ENCODE measurements around the gene PITPNM2. TPM values are rescaled to one million over a fixed set of nuclear protein-coding genes. Genes with fewer than 3 reads are reported as not detected.

PITPNM2 gene
- total and polyA plus RNA-seq, 9 of the 15 experiments (the other 6 are each of a cell fraction or from before 2014, with no cell fraction given): 0.03 to 10.8 (median 2.9) TPM

DNA sequence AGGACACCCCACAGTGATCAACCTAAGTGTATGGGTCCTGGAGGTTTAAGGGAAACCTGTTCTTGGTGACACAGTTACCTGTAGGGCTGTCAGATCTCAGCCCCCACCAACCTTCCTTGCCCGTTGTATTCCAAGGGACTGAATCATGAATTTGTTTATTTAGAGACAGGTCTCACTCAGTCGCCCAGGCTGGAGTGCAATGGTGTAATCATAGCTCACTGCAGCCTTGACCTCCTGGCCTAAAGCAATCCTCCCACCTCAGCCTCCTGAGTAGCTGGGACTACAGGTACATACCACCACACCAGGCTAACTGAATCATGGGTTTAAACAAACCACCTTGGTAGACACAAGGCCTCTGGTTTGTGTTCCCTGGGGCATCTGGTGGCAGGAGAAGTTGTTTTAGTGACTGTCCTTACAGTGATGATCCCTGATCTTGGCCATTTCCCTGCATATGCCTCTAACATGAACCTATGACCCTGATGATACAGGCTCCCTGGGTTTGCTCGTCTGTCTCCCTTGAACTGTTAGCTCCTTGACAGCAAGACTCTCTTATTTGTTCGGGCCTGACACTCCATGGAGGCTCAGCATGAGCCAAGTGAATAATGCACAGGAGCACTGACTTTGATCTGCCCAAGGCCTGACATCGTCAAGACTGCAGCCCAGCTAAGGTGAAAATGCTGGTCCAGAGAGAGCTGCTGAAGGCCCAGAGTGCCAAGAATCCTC is 47.9 kb downstream of the PITPNM2 start (continued):
- TF ChIP-seq TEAD2 (tag; IDR thresholded peaks at IDR 0.05) (no peak), FOXM1 (IDR thresholded peaks at IDR 0.05; ENCODE audit: low read depth) (no peak), FOXM1 (CRISPR knock-in tag; IDR thresholded peaks at IDR 0.05; ENCODE audit: low read depth) (no peak), BHLHE40 (IDR thresholded peaks at IDR 0.05; ENCODE audit: low read length) (no peak), CCAR2 (IDR thresholded peaks at IDR 0.05; ENCODE audit: low read depth, low read length) (no peak), ZNF282 (CRISPR knock-in tag; IDR thresholded peaks at IDR 0.05) (no peak), ZNF41 (CRISPR knock-in tag; conservative IDR thresholded peaks at IDR 0.05) (no peak), ZNF274 (IDR thresholded peaks at IDR 0.05; ENCODE audit: borderline replicate concordance, low read depth, low read length) (no peak), ZNF75A (CRISPR knock-in tag; IDR thresholded peaks at IDR 0.05) (no peak), THRAP3 (IDR thresholded peaks at IDR 0.05; ENCODE audit: borderline replicate concordance) (no peak), ZZZ3 (IDR thresholded peaks at IDR 0.05) (no peak), FOXJ3 (CRISPR knock-in tag; IDR thresholded peaks at IDR 0.05) (no peak)
- TF ChIP-seq, protein P1, sequence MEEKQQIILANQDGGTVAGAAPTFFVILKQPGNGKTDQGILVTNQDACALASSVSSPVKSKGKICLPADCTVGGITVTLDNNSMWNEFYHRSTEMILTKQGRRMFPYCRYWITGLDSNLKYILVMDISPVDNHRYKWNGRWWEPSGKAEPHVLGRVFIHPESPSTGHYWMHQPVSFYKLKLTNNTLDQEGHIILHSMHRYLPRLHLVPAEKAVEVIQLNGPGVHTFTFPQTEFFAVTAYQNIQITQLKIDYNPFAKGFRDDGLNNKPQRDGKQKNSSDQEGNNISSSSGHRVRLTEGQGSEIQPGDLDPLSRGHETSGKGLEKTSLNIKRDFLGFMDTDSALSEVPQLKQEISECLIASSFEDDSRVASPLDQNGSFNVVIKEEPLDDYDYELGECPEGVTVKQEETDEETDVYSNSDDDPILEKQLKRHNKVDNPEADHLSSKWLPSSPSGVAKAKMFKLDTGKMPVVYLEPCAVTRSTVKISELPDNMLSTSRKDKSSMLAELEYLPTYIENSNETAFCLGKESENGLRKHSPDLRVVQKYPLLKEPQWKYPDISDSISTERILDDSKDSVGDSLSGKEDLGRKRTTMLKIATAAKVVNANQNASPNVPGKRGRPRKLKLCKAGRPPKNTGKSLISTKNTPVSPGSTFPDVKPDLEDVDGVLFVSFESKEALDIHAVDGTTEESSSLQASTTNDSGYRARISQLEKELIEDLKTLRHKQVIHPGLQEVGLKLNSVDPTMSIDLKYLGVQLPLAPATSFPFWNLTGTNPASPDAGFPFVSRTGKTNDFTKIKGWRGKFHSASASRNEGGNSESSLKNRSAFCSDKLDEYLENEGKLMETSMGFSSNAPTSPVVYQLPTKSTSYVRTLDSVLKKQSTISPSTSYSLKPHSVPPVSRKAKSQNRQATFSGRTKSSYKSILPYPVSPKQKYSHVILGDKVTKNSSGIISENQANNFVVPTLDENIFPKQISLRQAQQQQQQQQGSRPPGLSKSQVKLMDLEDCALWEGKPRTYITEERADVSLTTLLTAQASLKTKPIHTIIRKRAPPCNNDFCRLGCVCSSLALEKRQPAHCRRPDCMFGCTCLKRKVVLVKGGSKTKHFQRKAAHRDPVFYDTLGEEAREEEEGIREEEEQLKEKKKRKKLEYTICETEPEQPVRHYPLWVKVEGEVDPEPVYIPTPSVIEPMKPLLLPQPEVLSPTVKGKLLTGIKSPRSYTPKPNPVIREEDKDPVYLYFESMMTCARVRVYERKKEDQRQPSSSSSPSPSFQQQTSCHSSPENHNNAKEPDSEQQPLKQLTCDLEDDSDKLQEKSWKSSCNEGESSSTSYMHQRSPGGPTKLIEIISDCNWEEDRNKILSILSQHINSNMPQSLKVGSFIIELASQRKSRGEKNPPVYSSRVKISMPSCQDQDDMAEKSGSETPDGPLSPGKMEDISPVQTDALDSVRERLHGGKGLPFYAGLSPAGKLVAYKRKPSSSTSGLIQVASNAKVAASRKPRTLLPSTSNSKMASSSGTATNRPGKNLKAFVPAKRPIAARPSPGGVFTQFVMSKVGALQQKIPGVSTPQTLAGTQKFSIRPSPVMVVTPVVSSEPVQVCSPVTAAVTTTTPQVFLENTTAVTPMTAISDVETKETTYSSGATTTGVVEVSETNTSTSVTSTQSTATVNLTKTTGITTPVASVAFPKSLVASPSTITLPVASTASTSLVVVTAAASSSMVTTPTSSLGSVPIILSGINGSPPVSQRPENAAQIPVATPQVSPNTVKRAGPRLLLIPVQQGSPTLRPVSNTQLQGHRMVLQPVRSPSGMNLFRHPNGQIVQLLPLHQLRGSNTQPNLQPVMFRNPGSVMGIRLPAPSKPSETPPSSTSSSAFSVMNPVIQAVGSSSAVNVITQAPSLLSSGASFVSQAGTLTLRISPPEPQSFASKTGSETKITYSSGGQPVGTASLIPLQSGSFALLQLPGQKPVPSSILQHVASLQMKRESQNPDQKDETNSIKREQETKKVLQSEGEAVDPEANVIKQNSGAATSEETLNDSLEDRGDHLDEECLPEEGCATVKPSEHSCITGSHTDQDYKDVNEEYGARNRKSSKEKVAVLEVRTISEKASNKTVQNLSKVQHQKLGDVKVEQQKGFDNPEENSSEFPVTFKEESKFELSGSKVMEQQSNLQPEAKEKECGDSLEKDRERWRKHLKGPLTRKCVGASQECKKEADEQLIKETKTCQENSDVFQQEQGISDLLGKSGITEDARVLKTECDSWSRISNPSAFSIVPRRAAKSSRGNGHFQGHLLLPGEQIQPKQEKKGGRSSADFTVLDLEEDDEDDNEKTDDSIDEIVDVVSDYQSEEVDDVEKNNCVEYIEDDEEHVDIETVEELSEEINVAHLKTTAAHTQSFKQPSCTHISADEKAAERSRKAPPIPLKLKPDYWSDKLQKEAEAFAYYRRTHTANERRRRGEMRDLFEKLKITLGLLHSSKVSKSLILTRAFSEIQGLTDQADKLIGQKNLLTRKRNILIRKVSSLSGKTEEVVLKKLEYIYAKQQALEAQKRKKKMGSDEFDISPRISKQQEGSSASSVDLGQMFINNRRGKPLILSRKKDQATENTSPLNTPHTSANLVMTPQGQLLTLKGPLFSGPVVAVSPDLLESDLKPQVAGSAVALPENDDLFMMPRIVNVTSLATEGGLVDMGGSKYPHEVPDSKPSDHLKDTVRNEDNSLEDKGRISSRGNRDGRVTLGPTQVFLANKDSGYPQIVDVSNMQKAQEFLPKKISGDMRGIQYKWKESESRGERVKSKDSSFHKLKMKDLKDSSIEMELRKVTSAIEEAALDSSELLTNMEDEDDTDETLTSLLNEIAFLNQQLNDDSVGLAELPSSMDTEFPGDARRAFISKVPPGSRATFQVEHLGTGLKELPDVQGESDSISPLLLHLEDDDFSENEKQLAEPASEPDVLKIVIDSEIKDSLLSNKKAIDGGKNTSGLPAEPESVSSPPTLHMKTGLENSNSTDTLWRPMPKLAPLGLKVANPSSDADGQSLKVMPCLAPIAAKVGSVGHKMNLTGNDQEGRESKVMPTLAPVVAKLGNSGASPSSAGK (IDR thresholded peaks at IDR 0.05): no peak

Measured in K562 (cell line).